IPS-15b (cell line): ENCODE measurements around the gene FAM47E.

Experiments used
- H3K27me3 ChIP-seq: one replicate; pipeline ENCODE4 v1.6.1; 2013; ENCODE audit warnings: low read length; ENCODE audit not compliant: control insufficient read depth, insufficient read depth
- H3K36me3 ChIP-seq: one replicate; pipeline ENCODE4 v1.6.1; 2013; ENCODE audit warnings: low read length; ENCODE audit not compliant: control insufficient read depth, insufficient read depth
- H3K4me1 ChIP-seq: one replicate; pipeline ENCODE4 v1.6.1; 2013; ENCODE audit warnings: mild to moderate bottlenecking, low read length; ENCODE audit not compliant: control insufficient read depth, insufficient read depth
- H3K4me3 ChIP-seq: one replicate; pipeline ENCODE4 v1.5.1; 2013; ENCODE audit warnings: low read depth, low read length
- H3K9ac ChIP-seq: one replicate; pipeline ENCODE4 v1.6.1; 2013; ENCODE audit warnings: low read depth, mild to moderate bottlenecking, low read length
- H3K9me3 ChIP-seq: one replicate; pipeline ENCODE4 v1.6.1; 2013; ENCODE audit warnings: mild to moderate bottlenecking, low read length; ENCODE audit not compliant: control insufficient read depth, insufficient read depth

The FAM47E gene

GRCh38 chr4:76252271-76252653, 741 bp downstream of the FAM47E start:
- Histone ChIP-seq H3K27me3 (peaks cover 26% of the 10 kb centered on the region), H3K9me3 (no peaks in the 10 kb centered on the region), H3K36me3 (no peaks in the 10 kb centered on the region), H3K4me3 (peak overlapping the region; percentile 70), H3K9ac (no peak overlapping the region), H3K4me1 (peaks cover 3% of the 10 kb centered on the region)

- H3K9ac ChIP-seq, result no peak overlapping the region
- H3K9me3 ChIP-seq, result no peaks in the 10 kb centered on the region
- H3K36me3 ChIP-seq, result no peaks in the 10 kb centered on the region
- H3K27me3 ChIP-seq, result peaks cover 26% of the 10 kb centered on the region
- H3K4me1 ChIP-seq, result peaks cover 5% of the 10 kb centered on the region
- H3K4me3 ChIP-seq, result no peak overlapping the region
Measured at GRCh38 chr4:76253511-76253910, 2.0 kb downstream of the FAM47E start.

- peaks cover 24% of the 10 kb centered on the region for H3K27me3 ChIP-seq
- no peak overlapping the region for H3K4me3 ChIP-seq
- H3K9me3 ChIP-seq, result no peaks in the 10 kb centered on the region
- H3K4me1 ChIP-seq, result peaks cover 2% of the 10 kb centered on the region
- no peak overlapping the region for H3K9ac ChIP-seq
- H3K36me3 ChIP-seq, result no peaks in the 10 kb centered on the region
Measured at GRCh38 chr4:76256032-76256431, 4.5 kb downstream of the FAM47E start.

GRCh38 chr4:76256968-76257367, 5.4 kb downstream of the FAM47E start:
- no peaks in the 10 kb centered on the region for H3K9me3 ChIP-seq
- no peaks in the 10 kb centered on the region for H3K36me3 ChIP-seq
- H3K9ac ChIP-seq, result no peak overlapping the region
- H3K4me3 ChIP-seq, result no peak overlapping the region
- peaks cover 2% of the 10 kb centered on the region for H3K4me1 ChIP-seq
- peaks cover 18% of the 10 kb centered on the region for H3K27me3 ChIP-seq

GRCh38 chr4:76257824-76258223, 6.3 kb downstream of the FAM47E start:
- H3K27me3 ChIP-seq, result peaks cover 10% of the 10 kb centered on the region
- no peaks in the 10 kb centered on the region for H3K9me3 ChIP-seq
- H3K4me1 ChIP-seq, result peaks cover 2% of the 10 kb centered on the region
- H3K36me3 ChIP-seq, result no peaks in the 10 kb centered on the region
- H3K9ac ChIP-seq, result no peak overlapping the region
- no peak overlapping the region for H3K4me3 ChIP-seq

- H3K9me3 ChIP-seq, result no peaks in the 10 kb centered on the region
- no peaks in the 10 kb centered on the region for H3K27me3 ChIP-seq
- no peaks in the 10 kb centered on the region for H3K36me3 ChIP-seq
- no peak overlapping the region for H3K4me3 ChIP-seq
- no peak overlapping the region for H3K9ac ChIP-seq
- H3K4me1 ChIP-seq, result peaks cover 2% of the 10 kb centered on the region
Measured at GRCh38 chr4:76260571-76260970, 9.1 kb downstream of the FAM47E start.

GRCh38 chr4:76265631-76266218, 14.2 kb downstream of the FAM47E start:
- no peaks in the 10 kb centered on the region for H3K4me1 ChIP-seq
- H3K27me3 ChIP-seq, result no peaks in the 10 kb centered on the region
- H3K4me3 ChIP-seq, result no peak overlapping the region
- H3K9ac ChIP-seq, result no peak overlapping the region
- H3K36me3 ChIP-seq, result no peaks in the 10 kb centered on the region
- H3K9me3 ChIP-seq, result no peaks in the 10 kb centered on the region

- Histone ChIP-seq H3K27me3 (no peaks in the 10 kb centered on the region), H3K9me3 (no peaks in the 10 kb centered on the region), H3K36me3 (no peaks in the 10 kb centered on the region), H3K9ac (no peak overlapping the region), H3K4me3 (no peak overlapping the region), H3K4me1 (no peaks in the 10 kb centered on the region)
Measured at GRCh38 chr4:76266627-76267026, 15.1 kb downstream of the FAM47E start.

- Histone ChIP-seq H3K4me3 (no peak overlapping the region), H3K4me1 (no peaks in the 10 kb centered on the region), H3K27me3 (no peaks in the 10 kb centered on the region), H3K36me3 (no peaks in the 10 kb centered on the region), H3K9ac (no peak overlapping the region), H3K9me3 (no peaks in the 10 kb centered on the region)
Measured at GRCh38 chr4:76267811-76268210, 16.3 kb downstream of the FAM47E start.

- H3K36me3 ChIP-seq, result no peaks in the 10 kb centered on the region
- no peaks in the 10 kb centered on the region for H3K9me3 ChIP-seq
- H3K27me3 ChIP-seq, result no peaks in the 10 kb centered on the region
- H3K9ac ChIP-seq, result no peak overlapping the region
- H3K4me3 ChIP-seq, result no peak overlapping the region
- H3K4me1 ChIP-seq, result no peaks in the 10 kb centered on the region
Measured at GRCh38 chr4:76270244-76271175, 19.0 kb downstream of the FAM47E start.

- Histone ChIP-seq H3K36me3 (no peaks in the 10 kb centered on the region), H3K4me3 (no peak overlapping the region)
Measured at GRCh38 chr4:76271248-76271647, 19.7 kb downstream of the FAM47E start.

GRCh38 chr4:76272073-76272472, 20.6 kb downstream of the FAM47E start:
- Histone ChIP-seq H3K4me1 (no peaks in the 10 kb centered on the region), H3K9ac (no peak overlapping the region), H3K9me3 (no peaks in the 10 kb centered on the region), H3K27me3 (no peaks in the 10 kb centered on the region), H3K4me3 (no peak overlapping the region), H3K36me3 (no peaks in the 10 kb centered on the region)

More at GRCh38 chr4:76271248-76271647, 19.7 kb downstream of the FAM47E start:
- no peaks in the 10 kb centered on the region for H3K9me3 ChIP-seq
- no peak overlapping the region for H3K9ac ChIP-seq
- no peaks in the 10 kb centered on the region for H3K4me1 ChIP-seq
- no peaks in the 10 kb centered on the region for H3K27me3 ChIP-seq
